Gastroesophageal sphincter (tissue), 4 donors: ENCODE data around the gene SPANXN4. TPM values are rescaled to one million over a fixed set of nuclear protein-coding genes. Genes with fewer than 3 reads are reported as not detected.

Experiments
- ATAC-seq: fragments of 150-250 bp; one replicate; pipeline ENCODE4 v1.9.1; 2016; ENCODE audit warnings: mild to moderate bottlenecking, moderate library complexity
- H3K27ac ChIP-seq, 4 donors: fragments of 200-600 bp; sonication (generic) in 3 of 4; 1 replicate in 3 of 4; 2 replicates in 1 of 4; pipeline ENCODE4 v1.5.1; 2016 to 2019
- H3K27me3 ChIP-seq: fragments of 200-600 bp; sonication (generic); one replicate; pipeline ENCODE4 v1.5.1; 2019
- H3K36me3 ChIP-seq, 2 donors: fragments of 200-600 bp; sonication (generic); one replicate each; pipeline ENCODE4 v1.5.1; 2019; ENCODE audit warnings: control low read depth in 1 of 2
- H3K4me1 ChIP-seq, 3 donors: fragments of 200-600 bp; sonication (generic); 1 replicate in 2 of 3; 2 replicates in 1 of 3; pipeline ENCODE4 v1.5.1; 2016 to 2019; ENCODE audit warnings: control low read depth in 2 of 3
- H3K4me3 ChIP-seq, 2 donors: fragments of 200-600 bp; sonication (generic); one replicate each; pipeline ENCODE4 v1.5.1; 2019; ENCODE audit warnings: mild to moderate bottlenecking in 1 of 2, moderate library complexity in 1 of 2
- H3K9me3 ChIP-seq, 3 donors: fragments of 200-600 bp; sonication (generic); one replicate each; pipeline ENCODE4 v1.5.1; 2017 to 2019; ENCODE audit warnings: control low read depth in 2 of 3
- EP300 ChIP-seq: sonication (generic); formaldehyde crosslinking; IDR thresholded peaks from one replicate; pipeline ENCODE4 v1.6.1; 2017; ENCODE audit warnings: antibody characterized with exemption, mild to moderate bottlenecking
- POLR2A ChIP-seq, 2 donors: fragments of 450-650 bp; IDR thresholded peaks; one replicate each; pipeline ENCODE4 v1.6.1; 2017; ENCODE audit warnings: antibody characterized with exemption in 2 of 2, mild to moderate bottlenecking in 2 of 2, moderate library complexity in 1 of 2
- POLR2AphosphoS5 ChIP-seq: sonication (generic); formaldehyde crosslinking; IDR thresholded peaks from one replicate; pipeline ENCODE4 v1.6.1; 2017; ENCODE audit warnings: antibody characterized with exemption
- WGBS, 2 donors: methylation state at CpG; one replicate each; pipeline ENCODE4 v1.1.5; 2018; ENCODE audit warnings: low coverage in 1 of 2; 5-methylcytosine and 5-hydroxymethylcytosine counted together
- total RNA-seq, 4 donors: library from RNA; depleted of rRNA; stranded (reverse); fragments of >200 nt; gene quantifications; one replicate each; pipeline ENCODE4 v1.1.0, GENCODE V29; 2016
- TF ChIP-seq, protein P1 (sequence below), 4 experiments: fragments of 200-600 bp in 2 of 4; fragments of 450-650 bp in 2 of 4; sonication (generic) in 1 of 4; IDR thresholded peaks; one replicate each; pipeline ENCODE4 v1.5.1; 2017 to 2019; ENCODE audit warnings: antibody characterized with exemption in 4 of 4, mild to moderate bottlenecking in 2 of 4, moderate library complexity in 2 of 4

SPANXN4 gene
- total RNA-seq, 4 donors from 2014 or later, result not detected

DNA sequence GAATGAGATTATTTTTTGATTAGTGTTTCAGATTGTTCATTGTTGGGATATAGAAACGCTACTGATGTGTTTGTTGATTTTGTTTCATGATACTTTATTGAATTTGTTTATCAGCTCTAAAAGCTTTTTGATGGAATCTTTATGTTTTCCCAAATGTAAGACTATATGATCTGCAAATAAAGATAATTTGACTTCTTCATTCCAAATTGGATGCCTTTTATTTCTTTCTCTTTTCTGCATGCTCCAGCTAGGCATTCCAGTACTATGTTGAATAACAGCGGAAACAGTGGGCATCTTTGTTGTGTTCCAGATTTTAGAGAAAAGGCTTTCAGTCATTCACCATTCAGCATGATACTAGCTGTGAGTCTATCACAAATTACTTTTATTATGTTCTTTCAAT lies 21.8 kb downstream of the SPANXN4 start:
- no peaks in the 10 kb centered on the region for H3K4me1 ChIP-seq
- no peaks in the 10 kb centered on the region for H3K36me3 ChIP-seq
- H3K4me3 ChIP-seq, result no peak overlapping the region
- H3K9me3 ChIP-seq, result no peaks in the 10 kb centered on the region
- no peak for ATAC-seq
- H3K27ac ChIP-seq, result no peak overlapping the region
- no peak for TF ChIP-seq POLR2A (IDR thresholded peaks at IDR 0.05)
- TF ChIP-seq, protein P1, sequence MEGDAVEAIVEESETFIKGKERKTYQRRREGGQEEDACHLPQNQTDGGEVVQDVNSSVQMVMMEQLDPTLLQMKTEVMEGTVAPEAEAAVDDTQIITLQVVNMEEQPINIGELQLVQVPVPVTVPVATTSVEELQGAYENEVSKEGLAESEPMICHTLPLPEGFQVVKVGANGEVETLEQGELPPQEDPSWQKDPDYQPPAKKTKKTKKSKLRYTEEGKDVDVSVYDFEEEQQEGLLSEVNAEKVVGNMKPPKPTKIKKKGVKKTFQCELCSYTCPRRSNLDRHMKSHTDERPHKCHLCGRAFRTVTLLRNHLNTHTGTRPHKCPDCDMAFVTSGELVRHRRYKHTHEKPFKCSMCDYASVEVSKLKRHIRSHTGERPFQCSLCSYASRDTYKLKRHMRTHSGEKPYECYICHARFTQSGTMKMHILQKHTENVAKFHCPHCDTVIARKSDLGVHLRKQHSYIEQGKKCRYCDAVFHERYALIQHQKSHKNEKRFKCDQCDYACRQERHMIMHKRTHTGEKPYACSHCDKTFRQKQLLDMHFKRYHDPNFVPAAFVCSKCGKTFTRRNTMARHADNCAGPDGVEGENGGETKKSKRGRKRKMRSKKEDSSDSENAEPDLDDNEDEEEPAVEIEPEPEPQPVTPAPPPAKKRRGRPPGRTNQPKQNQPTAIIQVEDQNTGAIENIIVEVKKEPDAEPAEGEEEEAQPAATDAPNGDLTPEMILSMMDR (IDR thresholded peaks at IDR 0.05), result no peak
- no peak for TF ChIP-seq POLR2AphosphoS5
- no peak for TF ChIP-seq EP300
- WGBS, 2 donors, result 31 to 90% methylated on average over 2 of the region's 2 CpGs
- H3K27me3 ChIP-seq, result no peaks in the 10 kb centered on the region

DNA sequence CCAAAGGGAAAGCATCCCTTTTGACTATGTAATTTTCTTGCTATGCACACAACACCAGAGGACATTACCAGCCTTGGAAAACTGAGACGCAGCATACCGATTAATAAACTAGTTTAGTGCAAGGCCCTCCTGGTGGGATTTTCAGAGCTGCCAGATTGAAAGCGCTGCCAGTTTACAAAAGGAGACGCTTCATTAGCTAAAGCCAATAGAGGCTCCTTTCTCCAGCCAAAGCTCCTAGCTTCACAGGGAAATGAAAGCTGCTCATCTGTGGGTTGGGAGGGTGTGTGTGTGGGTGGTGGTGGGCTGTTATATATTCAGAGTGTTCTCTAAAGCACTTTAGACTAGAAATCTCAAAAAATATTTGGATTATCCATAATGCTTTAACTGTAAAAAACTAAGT lies 32.4 kb downstream of the SPANXN4 start:
- Histone ChIP-seq H3K36me3 (no peaks in the 10 kb centered on the region), H3K4me3 (no peak overlapping the region), H3K9me3 (no peaks in the 10 kb centered on the region), H3K27me3 (no peaks in the 10 kb centered on the region), H3K27ac (no peak overlapping the region), H3K4me1 (no peaks in the 10 kb centered on the region)
- ATAC-seq, result no peak
- 69 to 92% methylated on average over 2 to 4 of the region's 4 CpGs for WGBS, 2 donors
- TF ChIP-seq POLR2AphosphoS5 (no peak), EP300 (no peak), POLR2A (IDR thresholded peaks at IDR 0.05) (no peak)
- TF ChIP-seq, protein P1 (IDR thresholded peaks at IDR 0.05), result no peak

DNA sequence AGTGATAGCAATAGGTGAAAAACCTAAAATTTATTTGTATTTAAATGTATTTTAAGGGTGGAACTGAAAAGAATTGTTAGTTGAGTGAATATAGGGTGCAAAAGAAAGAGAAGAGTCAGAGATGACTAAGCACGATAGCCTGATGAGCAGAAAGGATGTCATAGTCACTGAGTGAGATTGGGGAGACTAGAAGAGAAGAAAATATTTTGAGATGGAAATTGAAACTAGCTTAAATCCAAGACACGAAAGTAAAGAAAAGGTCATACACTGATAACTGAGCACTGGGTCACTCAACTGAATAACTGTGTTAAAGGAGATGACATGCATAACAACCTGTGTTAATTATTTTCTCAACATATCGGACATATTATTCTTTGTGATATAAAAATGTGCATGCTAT lies 55.5 kb downstream of the SPANXN4 start:
- TF ChIP-seq, protein P1 (IDR thresholded peaks at IDR 0.05), result no peak
- no peak for TF ChIP-seq POLR2AphosphoS5
- TF ChIP-seq POLR2A (IDR thresholded peaks at IDR 0.05), result no peak
- no peak for TF ChIP-seq EP300
- no peaks in the 10 kb centered on the region for H3K4me1 ChIP-seq
- 89% methylated on average over 3 of the region's 3 CpGs for WGBS, 2 donors
- no peak for ATAC-seq
- no peaks in the 10 kb centered on the region for H3K36me3 ChIP-seq
- H3K27ac ChIP-seq, result no peak overlapping the region
- no peak overlapping the region for H3K4me3 ChIP-seq
- no peaks in the 10 kb centered on the region for H3K27me3 ChIP-seq
- H3K9me3 ChIP-seq, result no peaks in the 10 kb centered on the region

DNA sequence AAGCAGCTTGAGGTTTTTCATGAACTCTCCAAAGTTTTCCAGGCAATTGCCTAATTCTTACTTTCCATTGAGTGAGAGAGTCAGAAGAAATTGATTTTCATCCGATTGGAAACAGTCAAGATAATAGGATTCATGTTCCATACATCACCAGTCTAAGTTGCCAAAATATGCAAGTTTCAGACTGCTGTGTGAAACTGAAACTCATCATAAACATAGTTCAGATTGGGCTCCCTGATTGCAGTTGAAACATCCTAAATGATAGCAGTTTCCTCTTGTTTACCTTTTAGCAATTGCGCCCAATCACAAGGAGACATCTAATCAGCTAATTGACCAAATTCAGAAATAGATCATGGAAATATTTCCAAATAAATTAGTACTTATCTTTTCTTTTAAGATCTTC lies 56.8 kb downstream of the SPANXN4 start:
- H3K27me3 ChIP-seq, result no peaks in the 10 kb centered on the region
- ATAC-seq, result no peak
- TF ChIP-seq, protein P1 (IDR thresholded peaks at IDR 0.05), result no peak
- TF ChIP-seq EP300 (no peak), POLR2A (IDR thresholded peaks at IDR 0.05) (no peak), POLR2AphosphoS5 (no peak)
- 63 to 69% methylated on average over 2 of the region's 2 CpGs for WGBS, 2 donors
- no peak overlapping the region for H3K4me3 ChIP-seq
- H3K9me3 ChIP-seq, result no peaks in the 10 kb centered on the region
- no peaks in the 10 kb centered on the region for H3K4me1 ChIP-seq
- no peak overlapping the region for H3K27ac ChIP-seq
- no peaks in the 10 kb centered on the region for H3K36me3 ChIP-seq
